ENCODE measurements around the gene VAV2.
"Not testable (repeated sequence)": the region's sequence is repeated elsewhere in the genome, so short reads cannot be mapped to it uniquely, and the experiment has no call there.

The VAV2 gene

GRCh38 chr9:133968966-133969617 lies 23.0 kb downstream of the VAV2 start:
- DNase-seq = no peak

- no peak for DNase-seq
Measured at GRCh38 chr9:133968428-133968827, 23.7 kb downstream of the VAV2 start.

- DNase-seq = no peak
Measured at GRCh38 chr9:133967024-133967741, 24.9 kb downstream of the VAV2 start.

GRCh38 chr9:133964463-133964862 lies 27.7 kb downstream of the VAV2 start:
- DNase-seq = no peak

- no peak for DNase-seq
Measured at GRCh38 chr9:133963166-133963565, 29.0 kb downstream of the VAV2 start.

GRCh38 chr9:133962341-133962740 lies 29.8 kb downstream of the VAV2 start:
- DNase-seq = no peak

- DNase-seq = no peak
Measured at GRCh38 chr9:133961226-133962165, 30.6 kb downstream of the VAV2 start.

GRCh38 chr9:133960568-133961129 lies 31.5 kb downstream of the VAV2 start:
- no peak for DNase-seq

GRCh38 chr9:133959966-133960567 lies 32.1 kb downstream of the VAV2 start:
- DNase-seq = no peak

GRCh38 chr9:133959171-133959570 lies 33.0 kb downstream of the VAV2 start:
- DNase-seq = no peak

- no peak for DNase-seq
Measured at GRCh38 chr9:133958756-133959155, 33.4 kb downstream of the VAV2 start.

- not testable (repeated sequence) for DNase-seq
Measured at GRCh38 chr9:133957772-133958171, 34.4 kb downstream of the VAV2 start.

GRCh38 chr9:133957328-133957727 lies 34.8 kb downstream of the VAV2 start:
- DNase-seq = no peak

- no peak for DNase-seq
Measured at GRCh38 chr9:133956520-133957076, 35.5 kb downstream of the VAV2 start.

GRCh38 chr9:133955821-133956411 lies 36.2 kb downstream of the VAV2 start:
- DNase-seq = peak; percentile 22 to 33

- peak; percentile 16 to 21 for DNase-seq
Measured at GRCh38 chr9:133954862-133955529, 37.1 kb downstream of the VAV2 start.

- DNase-seq = no peak
Measured at GRCh38 chr9:133953976-133954709, 38.0 kb downstream of the VAV2 start.

GRCh38 chr9:133953621-133953975 lies 38.5 kb downstream of the VAV2 start:
- no peak for DNase-seq

- no peak for DNase-seq
Measured at GRCh38 chr9:133952598-133953550, 39.2 kb downstream of the VAV2 start.

GRCh38 chr9:133951265-133951664 lies 40.9 kb downstream of the VAV2 start:
- no peak for DNase-seq

All from stimulated activated CD4-positive, alpha-beta T cell treated with anti-CD3 and anti-CD28 coated beads, Interleukin-4, amount 100 ng/mL, for 4 hours (primary cell).